GM03348 (cell line): Measurements from ENCODE around the gene KCTD2.

ENCODE experiments used
- DNase-seq: peaks from one replicate; pipeline ENCODE4 v3.0.0; 2012; ENCODE audit warnings: low spot score

KCTD2 gene

DNA sequence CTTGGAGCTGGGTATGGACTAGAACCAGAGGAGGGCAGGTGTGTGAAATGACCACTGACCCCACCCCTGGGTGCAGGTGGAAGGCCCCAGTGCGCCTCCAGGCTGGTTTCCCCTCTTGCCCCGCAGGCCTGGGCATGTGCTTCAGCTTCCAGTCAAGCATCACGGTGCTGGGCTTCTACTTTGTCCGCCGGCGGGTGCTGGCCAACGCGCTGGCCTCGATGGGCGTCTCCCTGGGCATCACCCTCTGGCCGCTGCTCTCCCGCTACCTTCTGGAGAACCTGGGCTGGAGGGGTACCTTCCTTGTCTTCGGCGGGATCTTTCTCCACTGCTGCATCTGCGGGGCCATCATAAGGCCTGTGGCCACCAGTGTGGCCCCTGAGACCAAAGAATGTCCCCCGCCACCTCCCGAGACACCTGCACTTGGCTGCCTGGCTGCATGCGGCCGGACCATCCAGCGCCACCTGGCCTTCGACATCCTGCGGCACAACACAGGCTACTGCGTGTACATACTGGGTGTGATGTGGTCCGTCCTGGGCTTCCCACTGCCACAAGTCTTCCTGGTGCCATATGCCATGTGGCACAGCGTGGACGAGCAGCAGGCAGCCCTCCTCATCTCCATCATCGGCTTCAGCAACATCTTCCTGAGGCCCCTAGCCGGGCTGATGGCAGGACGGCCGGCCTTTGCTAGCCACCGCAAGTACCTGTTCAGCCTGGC lies 53.0 kb downstream of the KCTD2 start:
- no peak for DNase-seq

DNA sequence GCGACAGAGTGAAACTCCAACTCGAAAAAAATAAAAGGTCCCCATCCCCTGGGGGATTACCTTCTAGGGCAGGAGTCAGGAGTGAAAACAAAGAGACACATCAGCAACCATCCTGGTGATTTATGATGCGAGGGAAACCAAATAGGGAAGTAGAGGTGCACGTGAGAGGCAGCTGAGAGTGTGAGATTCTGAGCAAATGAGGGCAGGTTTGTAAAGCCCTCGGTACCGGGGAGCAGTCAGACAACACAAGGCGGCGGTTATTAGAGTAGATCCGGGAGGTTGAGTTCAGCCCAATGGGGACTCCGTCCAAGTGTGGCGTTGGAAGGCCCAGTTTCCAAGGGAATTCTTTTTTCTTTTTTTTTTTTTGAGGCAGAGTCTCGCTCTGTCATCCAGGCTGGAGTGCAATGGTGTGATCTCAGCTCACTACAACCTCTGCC lies 55.4 kb downstream of the KCTD2 start:
- no peak for DNase-seq

DNA sequence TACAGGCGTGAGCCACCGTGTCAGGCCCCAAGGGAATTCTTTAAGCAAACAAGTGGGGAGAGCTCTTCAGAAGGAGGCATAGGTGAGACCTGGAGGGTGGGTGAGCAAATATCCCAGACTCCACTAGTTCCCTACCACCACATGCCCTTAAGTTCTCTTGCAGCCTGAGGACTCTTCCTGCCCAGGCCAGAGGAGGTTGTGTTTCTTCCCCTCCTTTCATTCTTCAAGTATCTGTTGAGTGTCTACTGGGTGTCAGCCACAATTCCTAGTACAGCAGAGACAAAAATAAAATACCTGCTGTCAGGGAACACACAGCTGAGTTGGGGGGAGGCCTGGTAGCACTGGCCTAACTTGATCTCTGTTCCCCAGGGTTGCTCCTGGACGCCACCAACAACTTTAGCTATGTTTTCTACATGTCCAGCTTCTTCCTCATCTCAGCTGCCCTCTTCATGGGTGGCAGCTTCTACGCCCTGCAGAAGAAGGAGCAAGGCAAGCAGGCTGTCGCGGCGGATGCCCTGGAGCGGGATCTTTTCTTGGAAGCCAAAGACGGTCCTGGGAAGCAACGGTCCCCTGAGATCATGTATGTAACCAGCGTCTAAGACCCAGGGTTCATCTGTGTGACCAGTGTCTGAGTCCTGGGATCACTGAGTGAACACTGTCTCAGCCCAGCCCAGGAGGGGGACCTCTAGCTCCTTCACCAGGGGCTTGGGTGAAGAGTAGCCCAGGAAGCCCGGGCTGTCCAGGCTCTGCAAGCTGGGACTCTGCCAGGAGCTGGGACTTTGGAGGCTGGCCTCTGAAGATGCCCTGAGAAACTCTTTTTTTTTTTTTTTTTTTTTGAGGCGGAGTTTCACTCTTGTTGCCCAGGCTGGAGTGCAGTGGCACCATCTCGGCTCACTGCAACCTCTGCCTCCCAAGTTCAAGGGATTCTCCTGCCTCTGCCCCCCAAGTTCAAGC lies 56.9 kb downstream of the KCTD2 start:
- no peak for DNase-seq

DNA sequence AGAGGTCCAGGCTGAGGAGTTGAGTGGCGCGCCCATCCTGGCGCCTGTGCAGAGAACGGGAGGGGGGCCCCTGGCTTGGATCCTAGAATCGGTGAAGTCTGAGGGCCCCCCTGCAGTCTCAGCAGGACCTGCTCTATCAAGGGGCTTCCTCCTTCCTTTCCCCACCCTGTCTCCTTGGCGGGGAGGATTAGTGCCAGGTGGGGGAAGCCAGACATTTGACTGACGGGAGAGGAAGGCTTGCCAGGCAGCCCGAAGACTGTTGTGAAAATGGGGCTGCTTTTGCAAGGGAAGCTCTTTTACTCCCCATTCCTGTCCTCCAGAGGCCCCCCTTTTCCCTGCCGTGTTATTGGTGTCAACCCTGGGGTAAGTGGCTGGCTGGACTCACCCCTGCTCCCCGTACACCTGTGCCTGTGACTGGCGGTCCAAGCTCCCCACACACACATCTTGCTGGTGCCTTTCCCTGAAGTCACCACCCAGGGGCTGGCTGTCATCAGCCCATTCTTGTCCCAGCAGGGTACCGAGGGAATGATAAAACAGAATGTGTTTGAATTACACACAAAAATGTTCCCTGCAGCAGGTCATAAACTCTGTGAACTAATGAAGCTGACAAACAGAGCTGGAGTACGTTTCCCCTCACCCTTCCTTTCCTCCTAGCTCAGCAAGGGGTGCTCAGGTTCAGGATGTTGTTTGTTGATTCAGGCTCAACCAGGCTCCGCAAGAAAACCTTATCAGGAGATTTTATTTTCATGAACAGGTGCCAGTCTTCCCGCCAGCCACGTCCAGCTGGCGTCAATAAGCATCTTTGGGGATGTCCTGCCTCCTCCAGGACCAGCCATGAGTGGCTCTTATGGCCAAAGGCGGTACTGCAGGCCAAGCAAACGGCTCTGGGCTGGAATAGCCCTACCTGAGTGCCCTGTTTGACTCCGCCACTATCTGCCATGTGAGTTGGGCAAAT lies 58.4 kb downstream of the KCTD2 start:
- peak; percentile 74 for DNase-seq

DNA sequence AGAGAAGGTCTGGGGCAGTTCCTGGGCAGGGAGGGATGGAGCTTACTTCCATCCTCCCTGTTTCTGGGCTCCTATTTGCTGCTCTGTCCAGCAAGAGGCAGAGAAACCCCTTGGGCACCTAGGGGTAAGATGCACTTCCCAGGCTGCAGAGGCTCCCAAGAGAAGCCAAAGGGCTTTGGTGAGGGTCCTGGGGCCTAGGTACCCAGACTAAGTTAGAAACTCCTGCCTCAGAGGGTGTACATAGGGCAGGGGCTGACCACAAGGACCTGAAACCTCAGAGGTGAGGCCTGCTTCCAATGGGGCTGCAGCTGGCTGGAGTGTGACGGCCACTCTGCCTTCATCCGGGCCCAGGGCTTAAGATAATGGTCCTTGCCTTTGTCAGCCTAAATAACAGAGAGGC lies 61.2 kb downstream of the KCTD2 start:
- no peak for DNase-seq

DNA sequence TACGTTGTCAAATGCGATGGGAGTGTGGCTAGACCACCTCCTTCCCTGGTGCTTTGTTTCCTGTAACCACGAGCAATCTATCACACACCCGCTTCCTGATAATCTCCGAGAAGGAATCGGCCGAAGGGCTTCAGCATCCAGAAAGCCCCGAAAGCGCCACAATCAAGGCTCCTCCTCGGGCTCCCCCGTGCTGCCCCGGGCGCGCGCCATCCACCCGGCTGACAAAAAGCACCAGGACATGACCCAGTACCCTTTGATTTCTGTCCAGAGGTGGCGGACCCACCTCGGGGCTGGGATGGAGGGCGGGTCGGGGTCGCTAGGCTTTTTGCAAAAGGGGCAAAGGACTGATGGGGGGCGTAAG lies 62.0 kb downstream of the KCTD2 start:
- no peak for DNase-seq

DNA sequence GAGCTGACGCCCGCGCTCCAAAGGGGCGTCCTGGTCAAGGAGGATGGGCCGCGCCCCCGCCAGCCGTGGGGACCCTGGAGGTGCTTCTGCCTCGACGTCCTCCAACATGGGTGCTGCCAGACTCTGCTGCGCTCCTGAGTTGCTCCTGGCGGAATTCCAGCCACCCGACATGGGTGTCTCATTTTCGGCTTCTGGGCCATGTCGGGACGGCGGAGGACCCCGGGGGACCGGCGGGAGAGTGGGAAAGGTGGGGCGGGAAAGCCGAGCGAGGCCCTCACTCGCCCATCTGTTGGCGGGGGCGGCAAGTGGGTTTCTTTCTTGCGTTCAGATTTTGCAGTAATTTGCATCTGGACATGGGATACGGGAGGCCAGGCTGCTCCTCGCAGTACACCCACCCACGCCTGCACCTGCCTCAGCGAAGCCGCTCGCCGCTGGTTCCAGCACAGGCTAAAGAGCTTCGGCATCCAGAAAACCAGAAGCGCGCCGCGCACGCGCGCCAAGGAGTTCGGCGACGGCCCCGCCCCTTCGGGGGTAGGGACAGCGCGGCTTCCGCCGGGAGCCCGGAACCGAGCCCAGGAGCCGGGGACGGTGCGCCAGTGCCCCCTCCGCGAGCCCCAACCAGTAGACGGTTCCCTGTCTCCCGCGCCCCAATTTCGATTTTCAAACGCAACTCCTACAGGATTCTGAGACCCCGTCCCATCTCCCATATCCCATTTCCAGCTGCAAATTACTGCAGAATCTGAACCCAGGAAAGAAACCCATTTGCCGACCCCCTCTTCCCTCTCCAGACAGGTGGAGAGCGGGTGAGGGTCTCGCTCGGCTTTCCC lies 62.6 kb downstream of the KCTD2 start, which contains the start of gene ARMC7:
TSS of gene ARMC7 (plus strand) at position 563 of the 827 bp plus-strand sequence. CDS start 320 bp downstream, outside the sequence.
- peak; percentile 98 for DNase-seq

DNA sequence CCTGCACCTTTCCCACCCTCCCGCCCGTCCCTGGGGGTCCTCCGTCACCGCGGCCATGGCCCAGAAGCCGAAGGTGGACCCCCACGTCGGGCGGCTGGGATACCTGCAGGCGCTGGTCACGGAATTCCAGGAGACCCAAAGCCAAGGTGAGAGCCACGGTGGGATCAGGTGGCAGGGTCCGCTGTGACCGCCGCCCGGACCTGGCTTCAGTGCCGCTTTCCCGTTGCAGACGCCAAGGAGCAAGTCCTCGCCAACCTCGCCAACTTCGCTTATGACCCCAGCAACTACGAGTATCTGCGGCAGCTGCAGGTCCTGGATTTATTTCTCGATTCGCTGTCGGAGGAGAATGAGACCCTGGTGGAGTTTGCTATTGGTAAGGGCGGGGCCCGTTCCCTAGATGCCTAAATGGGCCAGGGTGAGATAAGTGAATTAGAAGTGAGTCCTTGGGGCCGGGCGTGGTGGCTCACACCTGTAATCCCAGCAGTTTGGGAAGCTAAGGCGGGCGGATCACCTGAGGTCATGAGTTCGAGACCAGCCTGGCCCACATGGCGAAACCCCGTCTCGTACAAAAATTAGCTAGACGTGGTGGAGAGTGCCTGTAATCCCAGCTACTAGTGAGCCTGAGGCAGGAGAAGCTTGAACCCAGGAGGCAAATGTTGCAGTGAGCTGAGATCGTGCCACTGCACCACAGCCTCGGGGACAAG lies 63.4 kb downstream of the KCTD2 start:
- peak; percentile 36 for DNase-seq

DNA sequence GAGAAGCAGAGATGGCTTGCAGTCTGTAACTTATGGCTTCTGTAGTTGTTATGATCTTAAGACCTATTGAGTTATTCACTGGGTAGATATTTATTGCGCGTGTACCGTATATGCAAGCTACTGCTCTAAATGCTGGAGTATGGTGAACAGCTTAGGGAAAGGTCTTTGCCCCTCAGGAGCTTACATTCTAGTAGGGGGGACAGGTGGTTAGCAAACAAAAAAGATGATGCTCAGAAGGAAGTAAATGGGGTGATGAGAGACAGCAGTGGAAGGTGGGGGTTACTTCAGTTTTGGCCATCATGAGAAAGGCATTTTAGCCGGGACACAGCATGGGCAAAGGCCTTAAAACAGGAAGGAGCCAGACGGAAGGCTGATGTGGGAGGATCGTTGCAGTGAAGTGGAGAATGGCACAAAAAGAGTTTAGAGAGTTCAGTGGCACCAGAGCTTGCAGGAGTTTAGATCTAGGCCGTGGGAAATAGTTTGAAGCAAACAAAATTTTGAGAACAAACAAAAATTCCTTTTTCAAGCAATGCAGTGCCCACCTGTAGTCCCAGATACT lies 64.8 kb downstream of the KCTD2 start:
- no peak for DNase-seq

DNA sequence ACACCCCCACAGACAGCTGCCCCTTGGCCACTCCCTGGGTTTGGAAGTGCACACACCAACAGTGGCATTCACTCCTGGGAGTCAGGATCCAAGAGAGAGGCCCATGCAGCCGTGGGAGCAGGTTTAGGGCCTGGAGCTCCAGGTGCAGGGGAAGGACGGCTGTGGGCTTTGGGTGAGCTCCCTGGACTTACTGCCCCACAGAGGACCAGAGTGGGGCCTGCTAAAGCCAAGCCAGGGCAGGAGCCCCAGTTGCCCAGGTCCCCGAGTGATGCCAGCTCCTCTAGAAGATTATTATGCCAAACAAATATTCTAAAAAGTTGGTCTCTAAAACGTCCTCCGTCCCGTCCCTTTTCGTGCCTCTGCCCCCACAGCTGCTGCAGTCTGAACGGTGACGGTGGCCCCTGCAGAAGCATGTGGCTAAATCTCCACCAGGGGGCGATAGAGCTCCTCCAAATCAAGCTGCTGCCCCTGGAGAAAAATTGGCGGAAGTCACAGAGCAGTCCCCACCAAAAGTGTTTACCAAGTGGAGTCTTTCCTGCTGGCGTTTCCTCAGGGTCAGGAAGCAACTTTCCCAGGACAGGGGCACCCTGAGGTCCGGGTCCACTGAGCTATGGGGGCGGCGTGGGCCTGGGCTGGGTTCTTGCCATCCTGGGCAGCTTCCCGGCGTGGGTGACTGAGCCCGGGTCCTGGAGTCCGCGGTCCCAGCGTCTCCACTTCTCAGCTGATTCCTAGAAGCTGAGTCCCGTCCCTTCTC lies 67.0 kb downstream of the KCTD2 start:
- peak; percentile 90 for DNase-seq

DNA sequence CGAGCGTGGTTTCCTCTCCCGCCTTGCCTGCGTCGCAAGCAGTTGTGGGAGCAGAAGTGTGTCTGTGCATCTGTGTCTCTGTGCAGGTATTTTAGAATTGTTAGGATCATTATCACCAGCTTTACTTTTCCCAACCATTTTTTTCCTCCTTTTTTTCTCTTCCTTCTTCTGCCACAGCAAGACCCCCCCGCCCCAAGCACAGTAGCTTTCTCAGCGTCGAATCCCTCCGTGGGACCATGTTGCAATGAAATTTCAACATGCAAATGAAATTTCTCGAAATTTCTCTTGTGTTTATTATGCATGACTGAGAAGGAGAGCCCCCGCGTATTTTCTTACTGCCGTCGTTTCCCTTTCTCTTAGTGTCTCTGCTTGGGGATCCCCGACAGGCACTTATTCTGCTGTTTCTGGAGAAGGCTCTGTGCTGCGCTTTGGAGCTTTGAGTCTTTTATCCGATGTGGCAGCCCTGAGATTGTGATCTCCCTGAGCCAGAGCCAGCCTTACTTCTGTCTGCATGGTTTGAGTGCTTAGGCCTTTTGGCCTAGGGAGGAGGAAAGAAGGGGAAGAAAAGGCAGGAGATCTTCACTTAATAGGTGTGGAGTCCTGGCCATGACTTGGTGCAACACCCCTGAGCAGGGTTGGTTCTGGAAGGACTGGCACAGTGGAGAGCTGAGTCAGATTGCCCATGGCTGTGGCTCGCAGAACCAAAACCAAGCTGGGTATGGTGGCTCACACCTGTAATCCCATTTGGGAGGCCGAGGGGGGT lies 67.7 kb downstream of the KCTD2 start:
- no peak for DNase-seq
